Measurements from ENCODE around the gene BNC2. TPM values are rescaled to one million over a fixed set of nuclear protein-coding genes. Genes with fewer than 3 reads are reported as not detected.
A peak's percentile ranks its signal among the peaks of the same experiment; 100 is the strongest.

The BNC2 gene
- total and polyA plus RNA-seq, 7 donors: 0.23 to 205 (median 117) TPM

- no peak for TF ChIP-seq EP300 (IDR thresholded peaks at IDR 0.05)
- no peak for TF ChIP-seq CTCF (IDR thresholded peaks at IDR 0.05)
- TF ChIP-seq POLR2AphosphoS5 (IDR thresholded peaks at IDR 0.05): peak in 1 of 4 donors; percentile 7
- intact Hi-C loops (cut with DNase I): no loop called here
- peak overlapping the region; percentile 70 to 85 (median 77) for H3K27ac ChIP-seq
Measured at GRCh38 chr9:16515879-16516301, 354.6 kb downstream of the BNC2 start.

GRCh38 chr9:16515207-16515606 is 355.3 kb downstream of the BNC2 start:
- 82 to 92% methylated on average over 12 of the region's 12 CpGs for WGBS, 2 donors
- Histone ChIP-seq H3K4me3 (peak overlapping the region in 2 of 4 donors; percentile 12 to 14), H3K27ac (peak overlapping the region; percentile 70 to 85 (median 77)), H3K4me1 (peaks cover 0 to 61% (median 47%) of the 10 kb centered on the region in 4 donors), H3K36me3 (no peaks in the 10 kb centered on the region), H3K27me3 (no peaks in the 10 kb centered on the region), H3K9me3 (no peaks in the 10 kb centered on the region)
- DNase-seq: peak; percentile 73
- TF ChIP-seq POLR2AphosphoS5 (IDR thresholded peaks at IDR 0.05) (peak in 2 of 4 donors; percentile 61 to 77), EP300 (IDR thresholded peaks at IDR 0.05) (no peak)
- intact Hi-C loops (cut with DNase I): no loop called here

More at GRCh38 chr9:16515879-16516301, 354.6 kb downstream of the BNC2 start:
- 76% methylated on average over 4 of the region's 4 CpGs for WGBS, 2 donors
- H3K4me3 ChIP-seq: no peak overlapping the region
- H3K9me3 ChIP-seq: no peaks in the 10 kb centered on the region
- peaks cover 0 to 61% (median 48%) of the 10 kb centered on the region in 4 donors for H3K4me1 ChIP-seq
- H3K27me3 ChIP-seq: no peaks in the 10 kb centered on the region
- H3K36me3 ChIP-seq: no peaks in the 10 kb centered on the region
- no peak for DNase-seq

- intact Hi-C loops (cut with DNase I): no loop called here
- Histone ChIP-seq H3K36me3 (no peaks in the 10 kb centered on the region), H3K27ac (peak overlapping the region in 3 of 4 donors; percentile 72 to 85 (median 82)), H3K9me3 (no peaks in the 10 kb centered on the region), H3K27me3 (no peaks in the 10 kb centered on the region), H3K4me3 (no peak overlapping the region), H3K4me1 (peaks cover 0 to 66% (median 50%) of the 10 kb centered on the region in 4 donors)
- no peak for DNase-seq
- TF ChIP-seq CTCF (IDR thresholded peaks at IDR 0.05) (no peak), POLR2A (IDR thresholded peaks at IDR 0.05) (no peak), EP300 (IDR thresholded peaks at IDR 0.05) (no peak), POLR2AphosphoS5 (IDR thresholded peaks at IDR 0.05) (no peak)
- 78 to 84% methylated on average over 1 of the region's 1 CpG for WGBS, 2 donors
Measured at GRCh38 chr9:16514131-16514530, 356.3 kb downstream of the BNC2 start.

- 81 to 83% methylated on average over 4 of the region's 4 CpGs for WGBS, 2 donors
- H3K36me3 ChIP-seq: no peaks in the 10 kb centered on the region
- no peak overlapping the region for H3K27ac ChIP-seq
- H3K4me1 ChIP-seq: peaks cover 0 to 70% (median 48%) of the 10 kb centered on the region in 4 donors
- H3K4me3 ChIP-seq: no peak overlapping the region
- H3K9me3 ChIP-seq: no peaks in the 10 kb centered on the region
- intact Hi-C loops (cut with DNase I): no loop called here
- H3K27me3 ChIP-seq: no peaks in the 10 kb centered on the region
- no peak for TF ChIP-seq EP300 (IDR thresholded peaks at IDR 0.05)
- TF ChIP-seq POLR2A (IDR thresholded peaks at IDR 0.05): no peak
- TF ChIP-seq POLR2AphosphoS5 (IDR thresholded peaks at IDR 0.05): no peak
- TF ChIP-seq CTCF (IDR thresholded peaks at IDR 0.05): no peak
- no peak for DNase-seq
Measured at GRCh38 chr9:16512281-16512680, 358.2 kb downstream of the BNC2 start.

GRCh38 chr9:16510482-16510881 is 360.0 kb downstream of the BNC2 start:
- intact Hi-C loops (cut with DNase I): no loop called here
- peaks cover 0 to 60% (median 40%) of the 10 kb centered on the region in 4 donors for H3K4me1 ChIP-seq
- H3K9me3 ChIP-seq: no peaks in the 10 kb centered on the region
- 93 to 95% methylated on average over 2 of the region's 2 CpGs for WGBS, 2 donors
- H3K36me3 ChIP-seq: no peaks in the 10 kb centered on the region
- no peak for DNase-seq
- TF ChIP-seq POLR2A (IDR thresholded peaks at IDR 0.05) (no peak), EP300 (IDR thresholded peaks at IDR 0.05) (no peak), CTCF (IDR thresholded peaks at IDR 0.05) (no peak), POLR2AphosphoS5 (IDR thresholded peaks at IDR 0.05) (no peak)
- H3K4me3 ChIP-seq: no peak overlapping the region
- H3K27me3 ChIP-seq: no peaks in the 10 kb centered on the region
- H3K27ac ChIP-seq: peak overlapping the region in 3 of 4 donors; percentile 16 to 30 (median 17)
